BLaER1 (cell line): Measurements from ENCODE around the gene SLC5A3.

Experiments used
- H3K27ac ChIP-seq: shearing (Covaris generic); formaldehyde crosslinking; 2 replicates; pipeline ENCODE4 v1.8.1; 2022
- H3K27me3 ChIP-seq: shearing (Covaris generic); formaldehyde crosslinking; 2 replicates; pipeline ENCODE4 v1.8.1; 2022
- H3K36me3 ChIP-seq: shearing (Covaris generic); formaldehyde crosslinking; 2 replicates; pipeline ENCODE4 v1.8.1; 2022
- H3K4me1 ChIP-seq: shearing (Covaris generic); formaldehyde crosslinking; 2 replicates; pipeline ENCODE4 v1.8.1; 2022
- H3K4me2 ChIP-seq: shearing (Covaris generic); formaldehyde crosslinking; 2 replicates; pipeline ENCODE4 v1.8.1; 2022
- H3K4me3 ChIP-seq: shearing (Covaris generic); formaldehyde crosslinking; 2 replicates; pipeline ENCODE4 v1.8.1; 2022
- H3K9ac ChIP-seq: shearing (Covaris generic); formaldehyde crosslinking; 2 replicates; pipeline ENCODE4 v1.8.1; 2022
- H3K9me3 ChIP-seq: shearing (Covaris generic); formaldehyde crosslinking; 2 replicates; pipeline ENCODE4 v1.8.1; 2022
- H4K20me1 ChIP-seq: shearing (Covaris generic); formaldehyde crosslinking; 2 replicates; pipeline ENCODE4 v1.8.1; 2022
- Cebpa-rat ChIP-seq: shearing (Covaris generic); IDR thresholded peaks from 2 replicates; pipeline ENCODE4 v1.8.1; 2022

Gene SLC5A3

GRCh38 chr21:34037009-34037795 lies 36.2 kb upstream of the SLC5A3 start:
- Histone ChIP-seq H3K4me1 (no peaks in the 10 kb centered on the region), H3K4me3 (no peak overlapping the region), H3K9me3 (no peaks in the 10 kb centered on the region), H3K36me3 (no peaks in the 10 kb centered on the region), H3K27ac (no peak overlapping the region), H4K20me1 (no peaks in the 10 kb centered on the region), H3K4me2 (no peak overlapping the region), H3K9ac (no peak overlapping the region), H3K27me3 (no peaks in the 10 kb centered on the region)
- TF ChIP-seq Cebpa-rat, result no peak

- no peak overlapping the region for H3K27ac ChIP-seq
- no peaks in the 10 kb centered on the region for H3K9me3 ChIP-seq
- no peak overlapping the region for H3K4me2 ChIP-seq
- no peak overlapping the region for H3K4me3 ChIP-seq
- no peaks in the 10 kb centered on the region for H3K4me1 ChIP-seq
- H3K9ac ChIP-seq, result no peak overlapping the region
- H4K20me1 ChIP-seq, result no peaks in the 10 kb centered on the region
- no peaks in the 10 kb centered on the region for H3K36me3 ChIP-seq
- TF ChIP-seq Cebpa-rat, result no peak
- no peaks in the 10 kb centered on the region for H3K27me3 ChIP-seq
Observed at GRCh38 chr21:34039678-34040382, 33.5 kb upstream of the SLC5A3 start.

GRCh38 chr21:34042735-34043134 lies 30.6 kb upstream of the SLC5A3 start:
- H3K4me3 ChIP-seq, result no peak overlapping the region
- H3K4me2 ChIP-seq, result no peak overlapping the region
- no peak overlapping the region for H3K9ac ChIP-seq
- H3K9me3 ChIP-seq, result no peaks in the 10 kb centered on the region
- no peaks in the 10 kb centered on the region for H3K36me3 ChIP-seq
- TF ChIP-seq Cebpa-rat, result no peak
- no peaks in the 10 kb centered on the region for H4K20me1 ChIP-seq
- no peaks in the 10 kb centered on the region for H3K4me1 ChIP-seq
- no peaks in the 10 kb centered on the region for H3K27me3 ChIP-seq
- H3K27ac ChIP-seq, result no peak overlapping the region

DNA sequence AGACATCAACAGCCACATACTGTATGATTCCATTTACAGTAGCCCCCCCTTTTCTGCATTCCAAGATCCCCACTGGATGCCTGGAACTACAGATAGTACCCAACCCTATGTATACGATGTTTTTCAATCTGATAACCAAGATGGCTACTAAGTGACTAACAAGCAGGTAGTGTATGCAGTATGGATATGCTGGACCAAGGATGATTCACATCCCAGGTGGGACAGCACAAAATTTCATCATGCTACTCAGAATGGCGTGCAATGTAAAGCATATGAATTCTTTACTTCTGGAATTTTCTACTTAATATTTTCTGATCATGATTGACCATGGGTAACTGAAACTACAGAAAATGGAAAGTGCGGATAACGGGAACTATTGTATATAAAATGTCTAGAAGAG lies 30.0 kb upstream of the SLC5A3 start:
- H3K4me3 ChIP-seq, result no peak overlapping the region
- H3K36me3 ChIP-seq, result no peaks in the 10 kb centered on the region
- H3K27me3 ChIP-seq, result no peaks in the 10 kb centered on the region
- no peak for TF ChIP-seq Cebpa-rat
- no peaks in the 10 kb centered on the region for H3K9me3 ChIP-seq
- no peak overlapping the region for H3K9ac ChIP-seq
- no peaks in the 10 kb centered on the region for H4K20me1 ChIP-seq
- H3K4me2 ChIP-seq, result no peak overlapping the region
- H3K4me1 ChIP-seq, result no peaks in the 10 kb centered on the region
- H3K27ac ChIP-seq, result no peak overlapping the region

GRCh38 chr21:34046917-34047316 lies 26.5 kb upstream of the SLC5A3 start:
- no peak overlapping the region for H3K4me3 ChIP-seq
- H3K36me3 ChIP-seq, result no peaks in the 10 kb centered on the region
- no peak overlapping the region for H3K9ac ChIP-seq
- H3K4me2 ChIP-seq, result no peak overlapping the region
- TF ChIP-seq Cebpa-rat, result no peak
- H3K27ac ChIP-seq, result no peak overlapping the region
- H3K4me1 ChIP-seq, result no peaks in the 10 kb centered on the region
- no peaks in the 10 kb centered on the region for H3K9me3 ChIP-seq
- no peaks in the 10 kb centered on the region for H3K27me3 ChIP-seq
- H4K20me1 ChIP-seq, result no peaks in the 10 kb centered on the region

DNA sequence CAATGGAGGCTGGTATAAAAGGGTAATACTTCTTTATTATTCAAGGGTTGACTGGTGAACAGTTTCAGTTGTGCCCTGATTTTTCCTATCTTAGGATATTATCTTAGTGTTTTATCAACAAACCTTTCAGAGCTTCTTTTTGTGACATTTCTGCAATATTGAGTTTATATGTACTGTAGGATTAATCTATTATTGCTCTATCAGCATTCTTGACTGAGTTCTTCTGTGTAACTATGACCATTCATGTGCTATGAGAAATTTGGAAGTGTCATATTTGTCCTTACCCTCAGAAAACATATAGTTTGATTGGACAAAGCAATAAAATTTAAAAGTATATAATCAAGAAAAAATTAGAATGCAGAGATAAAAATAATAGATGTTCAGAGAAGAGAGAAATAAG lies 25.5 kb upstream of the SLC5A3 start:
- H3K4me1 ChIP-seq, result no peaks in the 10 kb centered on the region
- no peak overlapping the region for H3K4me2 ChIP-seq
- no peak overlapping the region for H3K4me3 ChIP-seq
- no peak overlapping the region for H3K9ac ChIP-seq
- no peaks in the 10 kb centered on the region for H4K20me1 ChIP-seq
- H3K27me3 ChIP-seq, result no peaks in the 10 kb centered on the region
- no peak overlapping the region for H3K27ac ChIP-seq
- TF ChIP-seq Cebpa-rat, result no peak
- no peaks in the 10 kb centered on the region for H3K9me3 ChIP-seq
- no peaks in the 10 kb centered on the region for H3K36me3 ChIP-seq

DNA sequence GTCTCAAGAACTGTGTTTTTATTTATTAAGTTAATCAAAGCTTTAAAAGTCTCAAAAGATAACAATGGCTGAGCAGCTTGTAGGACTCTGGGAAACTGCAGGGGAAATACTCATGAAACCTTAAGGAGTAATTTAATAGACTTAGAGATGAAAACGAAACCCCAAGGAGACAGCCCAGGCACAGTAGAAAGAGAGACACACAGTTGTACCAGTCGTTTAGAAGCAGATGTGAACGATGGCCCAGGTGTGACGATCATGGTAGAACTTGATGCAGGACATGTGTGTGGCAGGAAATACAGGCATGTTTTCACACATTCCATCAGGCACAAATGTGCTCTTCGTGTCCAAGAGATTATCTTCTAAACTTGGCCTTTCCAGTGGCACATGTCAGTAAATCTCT lies 21.2 kb upstream of the SLC5A3 start:
- no peaks in the 10 kb centered on the region for H3K27me3 ChIP-seq
- H3K9ac ChIP-seq, result no peak overlapping the region
- H3K4me3 ChIP-seq, result no peak overlapping the region
- no peak overlapping the region for H3K27ac ChIP-seq
- no peaks in the 10 kb centered on the region for H4K20me1 ChIP-seq
- no peaks in the 10 kb centered on the region for H3K4me1 ChIP-seq
- no peak for TF ChIP-seq Cebpa-rat
- no peaks in the 10 kb centered on the region for H3K9me3 ChIP-seq
- H3K36me3 ChIP-seq, result no peaks in the 10 kb centered on the region
- H3K4me2 ChIP-seq, result no peak overlapping the region

DNA sequence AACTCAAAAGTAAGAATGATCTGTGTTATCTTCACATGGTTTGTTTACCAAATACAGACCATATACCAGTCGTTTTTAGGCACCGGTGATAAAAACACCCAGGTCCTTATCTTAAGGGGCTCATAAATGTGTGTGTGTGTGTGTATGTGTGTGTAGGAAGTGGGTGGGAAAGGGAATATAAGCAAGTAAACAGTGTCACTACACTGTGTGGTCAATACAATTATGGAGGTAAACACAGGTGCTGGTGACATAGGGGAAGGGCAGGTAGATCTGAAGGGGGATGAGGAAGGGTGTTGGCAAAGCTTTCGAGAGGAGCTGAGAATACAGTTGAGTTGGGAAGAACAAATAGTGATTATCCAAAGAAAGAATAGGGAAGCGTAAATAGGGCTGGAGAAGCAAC lies 19.1 kb upstream of the SLC5A3 start:
- Histone ChIP-seq H3K27ac (no peak overlapping the region), H3K36me3 (no peaks in the 10 kb centered on the region), H3K4me2 (no peak overlapping the region), H3K9ac (no peak overlapping the region), H3K9me3 (no peaks in the 10 kb centered on the region), H4K20me1 (no peaks in the 10 kb centered on the region), H3K27me3 (no peaks in the 10 kb centered on the region), H3K4me1 (no peaks in the 10 kb centered on the region), H3K4me3 (no peak overlapping the region)
- TF ChIP-seq Cebpa-rat, result no peak

DNA sequence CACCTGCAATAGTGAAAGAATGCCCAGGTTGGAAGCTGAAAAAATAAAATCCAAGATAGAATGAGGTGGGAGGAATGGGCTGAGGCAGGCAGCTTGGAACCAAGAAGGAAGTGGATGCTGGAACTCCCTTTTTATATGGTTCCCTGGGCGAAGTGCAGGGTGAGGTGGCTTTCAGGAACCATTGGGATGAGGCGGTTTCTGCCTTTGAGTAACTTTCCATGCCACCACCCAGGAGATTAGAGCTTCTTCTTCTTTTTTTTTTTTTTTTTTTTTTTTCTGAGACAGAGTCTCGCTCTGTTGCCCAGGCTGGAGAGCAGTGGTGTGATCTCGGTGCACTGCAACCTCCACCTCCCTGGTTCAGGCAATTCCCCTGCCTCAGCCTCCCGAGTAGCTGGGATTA lies 17.8 kb upstream of the SLC5A3 start:
- no peak overlapping the region for H3K9ac ChIP-seq
- no peaks in the 10 kb centered on the region for H3K4me1 ChIP-seq
- H3K9me3 ChIP-seq, result no peaks in the 10 kb centered on the region
- H3K27me3 ChIP-seq, result no peaks in the 10 kb centered on the region
- H4K20me1 ChIP-seq, result no peaks in the 10 kb centered on the region
- no peak overlapping the region for H3K4me2 ChIP-seq
- H3K4me3 ChIP-seq, result no peak overlapping the region
- H3K27ac ChIP-seq, result no peak overlapping the region
- no peaks in the 10 kb centered on the region for H3K36me3 ChIP-seq
- no peak for TF ChIP-seq Cebpa-rat

GRCh38 chr21:34061983-34062382 lies 11.4 kb upstream of the SLC5A3 start:
- no peak overlapping the region for H3K27ac ChIP-seq
- H3K36me3 ChIP-seq, result no peaks in the 10 kb centered on the region
- H3K4me1 ChIP-seq, result no peaks in the 10 kb centered on the region
- no peak overlapping the region for H3K4me2 ChIP-seq
- H3K9ac ChIP-seq, result no peak overlapping the region
- 0 out of 2 replicates have a peak, but pooled peaks cover 1% of the 10 kb centered on the region for H3K9me3 ChIP-seq
- TF ChIP-seq Cebpa-rat, result no peak
- H3K4me3 ChIP-seq, result no peak overlapping the region
- H3K27me3 ChIP-seq, result no peaks in the 10 kb centered on the region
- no peaks in the 10 kb centered on the region for H4K20me1 ChIP-seq
